SK-N-SH (cell line): ENCODE measurements around the gene RASA3. TPM values are rescaled to one million over a fixed set of nuclear protein-coding genes. Genes with fewer than 3 reads are reported as not detected.

Experiments
- CTCF ChIA-PET: fragments of 300-600, 350-600 bp; formaldehyde crosslinking; extraction: SDS; loops from one replicate; lab custom pipeline; 2021; lab: Yijun Ruan, JAX
- POLR2A ChIA-PET: fragments of 350-600 bp; sonication (Branson Sonifier 250); formaldehyde crosslinking; extraction: SDS; loops from one replicate; lab custom pipeline; 2020; ENCODE audit warnings: antibody characterized with exemption, inconsistent platforms; lab: Yijun Ruan, JAX
- DNase-seq: peaks from one replicate; pipeline ENCODE4 v3.0.0; 2012
- H2AFZ ChIP-seq: fragments of 200-600 bp; sonication (generic); 2 replicates; pipeline ENCODE4 v1.8.1; 2016; ENCODE audit warnings: antibody characterized with exemption, mild to moderate bottlenecking, low read depth
- H3F3A ChIP-seq: fragments of 200-600 bp; sonication (generic); replicated peaks from 2 replicates; pipeline ENCODE3; 2016; ENCODE audit warnings: antibody characterized with exemption, mild to moderate bottlenecking; ENCODE audit not compliant: insufficient read depth
- H3K27ac ChIP-seq, 2 experiments: fragments of 200-500 bp in 1 of 2; fragments of 200-600 bp in 1 of 2; sonication (Bioruptor generic) in 1 of 2; sonication (generic), shearing (Covaris generic) in 1 of 2; 2 replicates each; pipeline versions ENCODE4 v1.5.1 to v1.6.1; 2014 to 2016; ENCODE audit warnings: low read depth in 2 of 2, inconsistent platforms in 1 of 2, low read length in 1 of 2, mild to moderate bottlenecking in 1 of 2, mixed read lengths in 1 of 2
- H3K27me3 ChIP-seq: fragments of 200-600 bp; sonication (generic), shearing (Covaris generic); 2 replicates; pipeline ENCODE4 v1.6.1; 2016; ENCODE audit warnings: mixed run types; ENCODE audit not compliant: insufficient read depth
- H3K36me3 ChIP-seq, 2 experiments: fragments of 200-500 bp in 1 of 2; fragments of 200-600 bp in 1 of 2; sonication (Bioruptor generic) in 1 of 2; sonication (generic) in 1 of 2; replicated peaks in 1 of 2; 2 replicates each; pipeline versions ENCODE3 to v1.5.1; 2014 to 2016; ENCODE audit warnings: low read length in 1 of 2, mild to moderate bottlenecking in 1 of 2; ENCODE audit not compliant: insufficient read depth in 2 of 2, control insufficient read depth in 1 of 2
- H3K4me1 ChIP-seq, 2 experiments: fragments of 200-500 bp in 1 of 2; fragments of 200-600 bp in 1 of 2; sonication (Bioruptor generic) in 1 of 2; sonication (generic), shearing (Covaris generic) in 1 of 2; 2 replicates each; pipeline versions ENCODE4 v1.5.1 to v1.6.1; 2014 to 2016; ENCODE audit warnings: low read depth in 1 of 2, low read length in 1 of 2, mixed run types in 1 of 2; ENCODE audit not compliant: insufficient read depth in 2 of 2, control insufficient read depth in 1 of 2
- H3K4me2 ChIP-seq: fragments of 200-600 bp; sonication (generic), shearing (Covaris generic); 2 replicates; pipeline ENCODE4 v1.6.1; 2017; ENCODE audit warnings: mixed run types
- H3K4me3 ChIP-seq, 2 experiments: fragments of 200-500 bp in 1 of 2; fragments of 200-600 bp in 1 of 2; sonication (Bioruptor generic) in 1 of 2; sonication (generic), shearing (Covaris generic) in 1 of 2; 2 replicates each; pipeline versions ENCODE4 v1.5.1 to v1.8.1; 2014 to 2016; ENCODE audit warnings: low read depth in 2 of 2, inconsistent platforms in 1 of 2, low read length in 1 of 2, mild to moderate bottlenecking in 1 of 2, mixed read lengths in 1 of 2, moderate library complexity in 1 of 2
- H3K79me2 ChIP-seq: fragments of 200-600 bp; sonication (generic); 2 replicates; pipeline ENCODE4 v1.8.1; 2017; ENCODE audit warnings: mild to moderate bottlenecking; ENCODE audit not compliant: insufficient read depth
- H3K9ac ChIP-seq: fragments of 200-600 bp; sonication (generic); 2 replicates; pipeline ENCODE4 v1.6.1; 2017; ENCODE audit warnings: mixed run types
- H3K9me2 ChIP-seq: fragments of 200-600 bp; sonication (generic); 2 replicates; pipeline ENCODE4 v1.6.1; 2017; ENCODE audit warnings: mixed run types
- H3K9me3 ChIP-seq: fragments of 200-600 bp; sonication (generic); 2 replicates; pipeline ENCODE4 v1.6.1; 2017; ENCODE audit warnings: mixed run types, mild to moderate bottlenecking, moderate library complexity
- H4K20me1 ChIP-seq: fragments of 200-600 bp; sonication (generic); 2 replicates; pipeline ENCODE4 v1.6.1; 2017; ENCODE audit warnings: mild to moderate bottlenecking, mixed run types; ENCODE audit not compliant: insufficient read depth
- CHD2 ChIP-seq: fragments of 150-350 bp; IDR thresholded peaks from 2 replicates; pipeline ENCODE4 v1.6.1; 2018; ENCODE audit warnings: low read length; ENCODE audit not compliant: partially characterized antibody
- EZH2phosphoT487 ChIP-seq: fragments of 200-600 bp; sonication (generic); IDR thresholded peaks from 2 replicates; pipeline ENCODE4 v1.6.1; 2017; ENCODE audit warnings: low read depth, mixed run types, mild to moderate bottlenecking, antibody characterized with exemption, moderate library complexity, borderline replicate concordance
- FOSL2 ChIP-seq: IDR thresholded peaks from 2 replicates; pipeline ENCODE4 v1.4.0; 2012; ENCODE audit warnings: low read depth, mild to moderate bottlenecking, moderate library complexity, borderline replicate concordance
- GABPA ChIP-seq: IDR thresholded peaks from 2 replicates; pipeline ENCODE4 v1.4.0; 2012; ENCODE audit warnings: low read depth, mild to moderate bottlenecking
- GATA2 ChIP-seq: sonication (generic); formaldehyde crosslinking; IDR thresholded peaks from 2 replicates; pipeline ENCODE4 v1.5.0; 2020; ENCODE audit warnings: mild to moderate bottlenecking, missing genetic modification reagents
- JUND ChIP-seq: IDR thresholded peaks from 2 replicates; pipeline ENCODE4 v1.4.0; 2012
- MEF2A ChIP-seq: IDR thresholded peaks from 2 replicates; pipeline ENCODE4 v1.4.0; 2012; ENCODE audit warnings: low read depth, borderline replicate concordance
- NRF1 ChIP-seq: IDR thresholded peaks from 2 replicates; pipeline ENCODE4 v1.6.1; 2012; ENCODE audit warnings: low read depth, mild to moderate bottlenecking, low read length
- PBX3 ChIP-seq: IDR thresholded peaks from 2 replicates; pipeline ENCODE4; 2012
- POLR2AphosphoS5 ChIP-seq: IDR thresholded peaks from 2 replicates; pipeline ENCODE4 v1.6.1; 2012; ENCODE audit warnings: low read depth, low read length
- RCOR1 ChIP-seq: fragments of 150-350 bp; IDR thresholded peaks from 2 replicates; pipeline ENCODE4 v1.6.1; 2017; ENCODE audit warnings: antibody characterized with exemption, low read length
- RFX5 ChIP-seq: IDR thresholded peaks from 2 replicates; pipeline ENCODE4 v1.6.1; 2012; ENCODE audit warnings: mild to moderate bottlenecking, improper control_type of control experiment, low read length
- RXRA ChIP-seq: IDR thresholded peaks from 2 replicates; pipeline ENCODE4 v1.4.0; 2012; ENCODE audit warnings: low read depth, mild to moderate bottlenecking, borderline replicate concordance
- TCF12 ChIP-seq: IDR thresholded peaks from 2 replicates; pipeline ENCODE4 v1.4.0; 2012
- USF1 ChIP-seq: IDR thresholded peaks from 2 replicates; pipeline ENCODE4 v1.4.0; 2012; ENCODE audit warnings: low read depth, borderline replicate concordance
- YY1 ChIP-seq: IDR thresholded peaks from 2 replicates; pipeline ENCODE4 v1.4.0; 2012; ENCODE audit warnings: low read depth, mild to moderate bottlenecking
- WGBS: methylation state at CpG from one replicate; pipeline ENCODE4 v1.1.6; 2017; ENCODE audit warnings: low lambda C conversion rate; 5-methylcytosine and 5-hydroxymethylcytosine counted together
- polyA plus RNA-seq, 3 experiments: library from polyadenylated mRNA; depleted of rRNA; stranded (reverse); fragments of >200 nt; gene quantifications; 2 replicates each; pipeline ENCODE4 v1.2.3, GENCODE V29; 2012
- TF ChIP-seq, protein P1 (sequence below): IDR thresholded peaks from 2 replicates; pipeline ENCODE4 v1.4.0; 2012; ENCODE audit warnings: low read depth
- TF ChIP-seq, protein P2 (sequence below): fragments of 150-350 bp; IDR thresholded peaks from 2 replicates; pipeline ENCODE4 v1.6.1; 2017; ENCODE audit warnings: antibody characterized with exemption, low read length, low read depth, borderline replicate concordance

The RASA3 gene
- polyA plus RNA-seq, 1 of the 3 experiments (the other 2 are of a cell fraction): 25.1 TPM

DNA sequence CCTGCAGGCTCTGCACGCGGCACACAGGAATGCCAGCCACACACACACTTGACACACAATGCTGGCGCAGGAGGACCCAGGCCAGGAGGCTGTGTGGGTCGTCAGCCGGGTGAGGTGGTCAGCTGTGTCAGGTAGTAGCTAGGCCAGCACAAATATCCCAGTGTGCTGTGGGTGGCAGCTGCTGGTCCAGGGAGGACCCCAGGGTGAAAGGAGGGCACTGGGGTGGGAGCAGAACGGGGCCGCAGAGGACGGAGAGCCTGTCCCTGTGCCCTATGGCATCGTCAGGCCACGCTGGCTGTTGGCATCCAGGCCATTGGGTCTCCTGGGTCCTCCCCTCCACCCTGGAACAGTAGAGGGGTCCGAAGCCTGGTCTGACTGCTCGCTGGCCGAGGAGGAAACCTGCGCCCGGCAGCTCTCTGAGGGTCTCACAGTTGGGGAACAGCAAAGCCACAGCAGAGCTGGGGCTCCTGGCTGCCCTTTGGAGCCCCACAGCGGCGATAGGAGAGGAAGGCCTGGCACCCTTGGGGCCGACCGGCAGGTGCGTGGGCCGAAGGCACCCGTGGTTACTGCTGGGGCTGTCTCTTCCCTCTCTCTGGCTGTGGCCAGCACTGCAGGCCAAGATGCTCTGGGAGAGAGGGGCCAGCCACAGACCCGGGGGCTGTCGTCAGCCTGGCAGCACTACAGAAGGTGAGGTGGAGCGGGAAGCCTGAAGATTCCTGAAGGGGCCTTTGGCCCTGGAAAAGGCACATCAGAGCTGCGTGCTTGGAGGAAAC, 185.8 kb downstream of the RASA3 start:
- CTCF ChIA-PET: interaction anchor here (1.3 to 1.5 kb wide), 3 partner anchors 11 to 126 kb away, joined by 3 to 4 read pairs (median 3); no protein-coding TSS in a partner anchor
- POLR2A ChIA-PET: no interaction called here
- DNase-seq: peak; percentile 28
- Histone ChIP-seq H4K20me1 (no peaks in the 10 kb centered on the region), H3K9me3 (no peaks in the 10 kb centered on the region), H3K27me3 (no peaks in the 10 kb centered on the region), H3K4me1 (peaks cover 0 to 7% of the 10 kb centered on the region in 2 experiments; a peak in 1 of 4 replicates), H3F3A (no peaks in the 10 kb centered on the region), H3K36me3 (no peaks in the 10 kb centered on the region), H3K9ac (no peak overlapping the region), H3K27ac (no peak overlapping the region), H2AFZ (no peak overlapping the region), H3K9me2 (no peaks in the 10 kb centered on the region), H3K4me2 (no peak overlapping the region), H3K79me2 (no peaks in the 10 kb centered on the region), H3K4me3 (no peak overlapping the region)
- TF ChIP-seq EZH2phosphoT487: no peak
- TF ChIP-seq GATA2 (CRISPR knock-in tag): no peak
- TF ChIP-seq, protein P1, sequence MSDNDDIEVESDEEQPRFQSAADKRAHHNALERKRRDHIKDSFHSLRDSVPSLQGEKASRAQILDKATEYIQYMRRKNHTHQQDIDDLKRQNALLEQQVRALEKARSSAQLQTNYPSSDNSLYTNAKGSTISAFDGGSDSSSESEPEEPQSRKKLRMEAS: no peak
- TF ChIP-seq NRF1: no peak
- TF ChIP-seq MEF2A: no peak
- TF ChIP-seq RCOR1: no peak
- no peak for TF ChIP-seq RXRA
- TF ChIP-seq USF1: no peak
- no peak for TF ChIP-seq TCF12
- no peak for TF ChIP-seq RFX5
- TF ChIP-seq JUND: no peak
- TF ChIP-seq, protein P2, sequence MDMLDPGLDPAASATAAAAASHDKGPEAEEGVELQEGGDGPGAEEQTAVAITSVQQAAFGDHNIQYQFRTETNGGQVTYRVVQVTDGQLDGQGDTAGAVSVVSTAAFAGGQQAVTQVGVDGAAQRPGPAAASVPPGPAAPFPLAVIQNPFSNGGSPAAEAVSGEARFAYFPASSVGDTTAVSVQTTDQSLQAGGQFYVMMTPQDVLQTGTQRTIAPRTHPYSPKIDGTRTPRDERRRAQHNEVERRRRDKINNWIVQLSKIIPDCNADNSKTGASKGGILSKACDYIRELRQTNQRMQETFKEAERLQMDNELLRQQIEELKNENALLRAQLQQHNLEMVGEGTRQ: no peak
- TF ChIP-seq YY1: no peak
- no peak for TF ChIP-seq FOSL2
- no peak for TF ChIP-seq CHD2
- no peak for TF ChIP-seq PBX3
- no peak for TF ChIP-seq POLR2AphosphoS5
- TF ChIP-seq GABPA: no peak
- 91% methylated on average over 7 of the region's 26 CpGs for WGBS
